HG02884 (cell line): ENCODE results near the gene CADPS2.
"Not testable (repeated sequence)": the region's sequence is repeated elsewhere in the genome, so short reads cannot be mapped to it uniquely, and the experiment has no call there.

Source experiments
- ATAC-seq: cut with Tn5 transposase; IDR thresholded peaks from one replicate; pipeline ENCODE4 v1.9.1; 2021; ENCODE audit warnings: mild to moderate bottlenecking, moderate library complexity; ENCODE audit not compliant: unreplicated experiment

CADPS2 gene

GRCh38 chr7:122850528-122850927 lies 35.7 kb downstream of the CADPS2 start:
- no peak for ATAC-seq

GRCh38 chr7:122849957-122850328 lies 36.3 kb downstream of the CADPS2 start:
- ATAC-seq, result no peak

- ATAC-seq, result no peak
Measured at GRCh38 chr7:122849322-122849956, 36.8 kb downstream of the CADPS2 start.

GRCh38 chr7:122847871-122848473 lies 38.3 kb downstream of the CADPS2 start:
- ATAC-seq, result no peak

GRCh38 chr7:122846591-122846990 lies 39.7 kb downstream of the CADPS2 start:
- no peak for ATAC-seq

- ATAC-seq, result no peak
Measured at GRCh38 chr7:122845286-122845685, 41.0 kb downstream of the CADPS2 start.

- ATAC-seq, result no peak
Measured at GRCh38 chr7:122844191-122844988, 41.9 kb downstream of the CADPS2 start.

GRCh38 chr7:122842971-122843370 lies 43.3 kb downstream of the CADPS2 start:
- no peak for ATAC-seq

GRCh38 chr7:122836286-122836685 lies 50.0 kb downstream of the CADPS2 start:
- ATAC-seq, result not testable (repeated sequence)

GRCh38 chr7:122834571-122834942 lies 51.7 kb downstream of the CADPS2 start:
- not testable (repeated sequence) for ATAC-seq

- ATAC-seq, result no peak
Measured at GRCh38 chr7:122833888-122834570, 52.2 kb downstream of the CADPS2 start.

- no peak for ATAC-seq
Measured at GRCh38 chr7:122831436-122831835, 54.8 kb downstream of the CADPS2 start.

- ATAC-seq, result no peak
Measured at GRCh38 chr7:122829962-122830361, 56.3 kb downstream of the CADPS2 start.

- ATAC-seq, result no peak
Measured at GRCh38 chr7:122827763-122828162, 58.5 kb downstream of the CADPS2 start.

GRCh38 chr7:122813845-122814244 lies 72.4 kb downstream of the CADPS2 start:
- ATAC-seq, result no peak

- ATAC-seq, result no peak
Measured at GRCh38 chr7:122803851-122804250, 82.4 kb downstream of the CADPS2 start.

GRCh38 chr7:122803323-122803722 lies 82.9 kb downstream of the CADPS2 start:
- ATAC-seq, result no peak

- ATAC-seq, result no peak
Measured at GRCh38 chr7:122802301-122802751, 83.9 kb downstream of the CADPS2 start.

GRCh38 chr7:122791959-122792545 lies 94.2 kb downstream of the CADPS2 start:
- no peak for ATAC-seq

GRCh38 chr7:122790591-122790990 lies 95.7 kb downstream of the CADPS2 start:
- ATAC-seq, result no peak

- no peak for ATAC-seq
Measured at GRCh38 chr7:122790132-122790531, 96.1 kb downstream of the CADPS2 start.
